SK-N-MC (cell line): ENCODE measurements around the gene SLC25A11.

Experiments used
- DNase-seq: peaks from one replicate; pipeline ENCODE4 v3.0.0-alpha.2; 2011; ENCODE audit warnings: low read depth, low spot score
- H3K27ac ChIP-seq: fragments of 200-600 bp; sonication (generic); 2 replicates; pipeline ENCODE4 v1.5.1; 2016; ENCODE audit warnings: mixed run types
- H3K36me3 ChIP-seq: fragments of 200-600 bp; sonication (generic); 2 replicates; pipeline ENCODE4 v1.6.1; 2017; ENCODE audit warnings: antibody characterized with exemption, low read length, mixed read lengths; ENCODE audit not compliant: insufficient read depth
- H3K4me3 ChIP-seq: fragments of 200-600 bp; sonication (generic); 2 replicates; pipeline ENCODE4 v1.5.1; 2016
- H3K9ac ChIP-seq: fragments of 200-600 bp; sonication (generic); 2 replicates; pipeline ENCODE4 v1.8.0; 2017; ENCODE audit warnings: mixed run types, mixed read lengths; ENCODE audit not compliant: insufficient read length
- H3K9me3 ChIP-seq: fragments of 200-600 bp; sonication (generic); 2 replicates; pipeline ENCODE4 v1.6.1; 2017; ENCODE audit warnings: low read depth, mild to moderate bottlenecking, antibody characterized with exemption, low read length, moderate library complexity, mixed read lengths
- EZH2 ChIP-seq: fragments of 200-600 bp; sonication (generic); IDR thresholded peaks from one replicate; pipeline ENCODE4 v1.6.1; 2017; ENCODE audit warnings: antibody characterized with exemption
- FOXP2 ChIP-seq: optimal IDR thresholded peaks from 2 replicates; pipeline ENCODE3; 2011; ENCODE audit warnings: mild to moderate bottlenecking, moderate library complexity; ENCODE audit not compliant: insufficient read depth; ENCODE audit errors: extremely low read length, control extremely low read depth
- POLR2AphosphoS5 ChIP-seq: IDR thresholded peaks from 2 replicates; pipeline ENCODE4 v1.6.1; 2012; ENCODE audit warnings: mild to moderate bottlenecking, low read depth, low read length, borderline replicate concordance

SLC25A11 gene

GRCh38 chr17:4968486-4969046 is 28.7 kb upstream of the SLC25A11 start:
- H3K36me3 ChIP-seq, result peaks cover 14% of the 10 kb centered on the region
- peak overlapping the region; percentile 98 for H3K4me3 ChIP-seq
- H3K27ac ChIP-seq, result peak overlapping the region; percentile 98
- TF ChIP-seq POLR2AphosphoS5, result no peak
- TF ChIP-seq FOXP2, result no peak
- no peak for TF ChIP-seq EZH2
- peak overlapping the region; percentile 89 for H3K9ac ChIP-seq
- no peaks in the 10 kb centered on the region for H3K9me3 ChIP-seq
- no peak for DNase-seq

- peak; percentile 66 for DNase-seq
- Histone ChIP-seq H3K9me3 (no peaks in the 10 kb centered on the region), H3K4me3 (peak within 1 kb of the TSS; percentile 98), H3K9ac (peak within 1 kb of the TSS; percentile 89), H3K36me3 (peaks cover 14% of the 10 kb centered on the region), H3K27ac (peak within 1 kb of the TSS; percentile 98)
- no peak for TF ChIP-seq EZH2
- peak; percentile 10 for TF ChIP-seq FOXP2
- TF ChIP-seq POLR2AphosphoS5, result peak; percentile 51; the same call in 1 of the 2 replicates
Measured at GRCh38 chr17:4967539-4968485, 28.0 kb upstream of the SLC25A11 start, which contains the start of gene SPAG7. TSS of gene SPAG7 (minus strand) at chr17:4967817. CDS start at chr17:4967804, 13 bp downstream.

- TF ChIP-seq POLR2AphosphoS5 (no peak), EZH2 (no peak), FOXP2 (no peak)
- H3K27ac ChIP-seq, result peak overlapping the region; percentile 98
- peaks cover 14% of the 10 kb centered on the region for H3K36me3 ChIP-seq
Measured at GRCh38 chr17:4966844-4967538, 27.1 kb upstream of the SLC25A11 start.

GRCh38 chr17:4965311-4965986 is 25.6 kb upstream of the SLC25A11 start:
- H3K36me3 ChIP-seq, result peaks cover 17% of the 10 kb centered on the region
- H3K9me3 ChIP-seq, result no peaks in the 10 kb centered on the region
- TF ChIP-seq EZH2 (no peak), FOXP2 (no peak), POLR2AphosphoS5 (no peak)
- no peak overlapping the region for H3K27ac ChIP-seq
- no peak overlapping the region for H3K9ac ChIP-seq
- no peak for DNase-seq
- H3K4me3 ChIP-seq, result no peak overlapping the region

More at GRCh38 chr17:4966844-4967538, 27.1 kb upstream of the SLC25A11 start:
- no peaks in the 10 kb centered on the region for H3K9me3 ChIP-seq
- H3K4me3 ChIP-seq, result peak overlapping the region; percentile 98
- H3K9ac ChIP-seq, result peak overlapping the region; percentile 89
- peak; percentile 90 for DNase-seq

GRCh38 chr17:4960279-4960922 is 20.6 kb upstream of the SLC25A11 start:
- no peak overlapping the region for H3K9ac ChIP-seq
- H3K27ac ChIP-seq, result no peak overlapping the region
- no peak for DNase-seq
- no peak for TF ChIP-seq POLR2AphosphoS5
- TF ChIP-seq FOXP2, result no peak
- TF ChIP-seq EZH2, result no peak
- H3K9me3 ChIP-seq, result no peaks in the 10 kb centered on the region
- peaks cover 15% of the 10 kb centered on the region; the same call in 1 of the 2 replicates for H3K36me3 ChIP-seq
- no peak overlapping the region for H3K4me3 ChIP-seq

- no peaks in the 10 kb centered on the region for H3K9me3 ChIP-seq
- DNase-seq, result no peak
- H3K27ac ChIP-seq, result no peak overlapping the region
- peaks cover 12% of the 10 kb centered on the region; the same call in 1 of the 2 replicates for H3K36me3 ChIP-seq
- TF ChIP-seq FOXP2 (no peak), POLR2AphosphoS5 (no peak), EZH2 (no peak)
- H3K4me3 ChIP-seq, result no peak overlapping the region
- no peak overlapping the region for H3K9ac ChIP-seq
Measured at GRCh38 chr17:4959261-4959965, 19.6 kb upstream of the SLC25A11 start.

- DNase-seq, result no peak
- Histone ChIP-seq H3K9ac (no peak overlapping the region), H3K27ac (no peak overlapping the region), H3K4me3 (no peak overlapping the region), H3K9me3 (no peaks in the 10 kb centered on the region), H3K36me3 (peaks cover 12% of the 10 kb centered on the region; the same call in 1 of the 2 replicates)
- TF ChIP-seq FOXP2 (no peak), EZH2 (no peak), POLR2AphosphoS5 (no peak)
Measured at GRCh38 chr17:4958102-4958501, 18.3 kb upstream of the SLC25A11 start.
